CD14-positive monocyte (primary cell): ENCODE measurements around the gene ELF1. TPM values are rescaled to one million over a fixed set of nuclear protein-coding genes. Genes with fewer than 3 reads are reported as not detected.
"Not testable (repeated sequence)": the region's sequence is repeated elsewhere in the genome, so short reads cannot be mapped to it uniquely, and the experiment has no call there.

ENCODE experiments used
- DNase-seq, 3 donors: peaks; one replicate each; pipeline ENCODE4 v3.0.0-alpha.2; 2011 to 2022
- H2AFZ ChIP-seq: 2 replicates; pipeline ENCODE4 v1.6.0; 2012; ENCODE audit warnings: mild to moderate bottlenecking, low read depth, low read length, inconsistent platforms; ENCODE audit not compliant: insufficient read depth, poor library complexity, severe bottlenecking
- H3K27ac ChIP-seq, 2 donors: 1 replicate in 1 of 2; 2 replicates in 1 of 2; pipeline ENCODE4 v1.5.1; 2012 to 2013; ENCODE audit warnings: low read length in 2 of 2, control low read depth in 1 of 2, inconsistent platforms in 1 of 2, low read depth in 1 of 2, mild to moderate bottlenecking in 1 of 2
- H3K27me3 ChIP-seq, 2 donors: one replicate each; pipeline versions ENCODE4 v1.6.0 to v1.6.1; 2011 to 2013; ENCODE audit warnings: low read length in 2 of 2; ENCODE audit not compliant: control insufficient read depth in 2 of 2, insufficient read depth in 2 of 2
- H3K36me3 ChIP-seq, 2 donors: replicated peaks in 1 of 2; 1 replicate in 1 of 2; 2 replicates in 1 of 2; pipeline versions ENCODE4 v1.5.1 to v1.6.1; 2012 to 2013; ENCODE audit warnings: low read length in 2 of 2, control low read depth in 1 of 2, inconsistent platforms in 1 of 2, mild to moderate bottlenecking in 1 of 2; ENCODE audit not compliant: insufficient read depth in 2 of 2, control insufficient read depth in 1 of 2
- H3K4me1 ChIP-seq, 2 donors: 1 replicate in 1 of 2; 2 replicates in 1 of 2; pipeline versions ENCODE4 v1.5.1 to v1.6.1; 2012 to 2013; ENCODE audit warnings: low read length in 2 of 2, control low read depth in 1 of 2, inconsistent platforms in 1 of 2, mild to moderate bottlenecking in 1 of 2, moderate library complexity in 1 of 2; ENCODE audit not compliant: insufficient read depth in 2 of 2, control insufficient read depth in 1 of 2
- H3K4me2 ChIP-seq: replicated peaks from 2 replicates; pipeline ENCODE3; 2012; ENCODE audit warnings: low read length, moderate library complexity, mild to moderate bottlenecking; ENCODE audit not compliant: poor library complexity, severe bottlenecking; ENCODE audit errors: extremely low read depth
- H3K4me3 ChIP-seq, 3 experiments: fragments of 200-600 bp in 1 of 3; sonication (generic) in 1 of 3; replicated peaks in 1 of 3; 1 replicate in 2 of 3; 2 replicates in 1 of 3; pipeline ENCODE4 v1.5.1; 2011 to 2013; ENCODE audit warnings: low read length in 3 of 3, mild to moderate bottlenecking in 3 of 3, control low read depth in 2 of 3, low read depth in 2 of 3, inconsistent platforms in 1 of 3, moderate library complexity in 1 of 3
- H3K79me2 ChIP-seq: 2 replicates; pipeline ENCODE4 v1.6.0; 2012; ENCODE audit warnings: mild to moderate bottlenecking, control low read depth, inconsistent platforms, low read length, moderate library complexity; ENCODE audit not compliant: insufficient read depth
- H3K9ac ChIP-seq: 2 replicates; pipeline ENCODE4 v1.6.0; 2017; ENCODE audit warnings: low read length, mild to moderate bottlenecking; ENCODE audit not compliant: insufficient read depth, poor library complexity, severe bottlenecking
- H3K9me3 ChIP-seq, 2 donors: replicated peaks in 1 of 2; 1 replicate in 1 of 2; 2 replicates in 1 of 2; pipeline versions ENCODE4 v1.5.1 to v1.6.1; 2012 to 2013; ENCODE audit warnings: low read length in 2 of 2, control low read depth in 1 of 2; ENCODE audit not compliant: control insufficient read depth in 1 of 2, insufficient read depth in 1 of 2
- H4K20me1 ChIP-seq: 2 replicates; pipeline ENCODE4 v1.6.0; 2012; ENCODE audit warnings: mild to moderate bottlenecking, low read length, control low read depth, moderate library complexity; ENCODE audit not compliant: insufficient read depth
- H3K27ac Mint-ChIP-seq, 7 donors: one replicate each; pipeline ENCODE4 v1.8.0; 2020; ENCODE audit warnings: mild to moderate bottlenecking in 7 of 7, mixed read lengths in 7 of 7, moderate library complexity in 6 of 7, inconsistent platforms in 2 of 7
- H3K27me3 Mint-ChIP-seq, 3 donors: one replicate each; pipeline ENCODE4 v1.8.0; 2021 to 2022; ENCODE audit warnings: low read depth in 3 of 3, mild to moderate bottlenecking in 3 of 3, mixed read lengths in 3 of 3, moderate library complexity in 3 of 3, inconsistent platforms in 1 of 3
- H3K36me3 Mint-ChIP-seq, 2 donors: one replicate each; pipeline ENCODE4 v1.8.0; 2020; ENCODE audit warnings: mixed read lengths in 2 of 2, inconsistent platforms in 1 of 2, mild to moderate bottlenecking in 1 of 2
- H3K4me1 Mint-ChIP-seq: one replicate; pipeline ENCODE4 v1.8.0; 2020; ENCODE audit warnings: mild to moderate bottlenecking, mixed read lengths
- H3K4me3 Mint-ChIP-seq, 2 donors: one replicate each; pipeline ENCODE4 v1.8.0; 2020; ENCODE audit warnings: mild to moderate bottlenecking in 2 of 2, mixed read lengths in 2 of 2, moderate library complexity in 1 of 2
- H3K9me3 Mint-ChIP-seq, 7 donors: one replicate each; pipeline ENCODE4 v1.8.0; 2020 to 2022; ENCODE audit warnings: mixed read lengths in 7 of 7, mild to moderate bottlenecking in 6 of 7, moderate library complexity in 6 of 7, inconsistent platforms in 2 of 7
- CTCF ChIP-seq: fragments of 200-600 bp; IDR thresholded peaks from one replicate; pipeline ENCODE4 v1.8.0; 2022; ENCODE audit warnings: antibody characterized with exemption, mild to moderate bottlenecking
- WGBS: methylation state at CpG from one replicate; pipeline ENCODE4 v1.1.5; 2013; ENCODE audit warnings: missing lambda C conversion rate; ENCODE audit not compliant: insufficient coverage; 5-methylcytosine and 5-hydroxymethylcytosine counted together
- intact Hi-C, 2 donors: fragments of 100-400 bp; cut with micrococcal nuclease; formaldehyde crosslinking; loops; one replicate each; pipeline versions ENCODE4 v1.15.0 to v1.15.1; 2023
- polyA plus RNA-seq, 3 donors: library from polyadenylated mRNA; depleted of rRNA in 1 of 3; unstranded in 2 of 3; stranded (reverse) in 1 of 3; fragments of 300-500 nt in 2 of 3; fragments of >200 nt in 1 of 3; fragmentation: Illumina TruSeq in 2 of 3; gene quantifications; 1 replicate in 2 of 3; 2 replicates in 1 of 3; pipeline ENCODE4 v1.2.3, GENCODE V29; 2012 to 2021

Gene ELF1
- polyA plus RNA-seq, 3 donors, result 63.1 to 83.3 (median 83.3) TPM

- Mint-ChIP-seq H3K27me3 (no peaks in the 10 kb centered on the region), H3K27ac (peak overlapping the region; percentile 87 to 99 (median 96)), H3K9me3 (no peaks in the 10 kb centered on the region), H3K4me3 (peak overlapping the region; percentile 85 to 92), H3K36me3 (peaks cover 38 to 39% of the 10 kb centered on the region in 2 donors), H3K4me1 (peaks cover 64% of the 10 kb centered on the region)
- no peak for TF ChIP-seq CTCF
- no peaks in the 10 kb centered on the region for H3K27me3 ChIP-seq
- peak overlapping the region; percentile 70 for H3K9ac ChIP-seq
- peaks cover 61% of the 10 kb centered on the region for H4K20me1 ChIP-seq
- H2AFZ ChIP-seq, result no peak overlapping the region
- DNase-seq, result no peak
- no peaks in the 10 kb centered on the region for H3K9me3 ChIP-seq
- peak overlapping the region; percentile 93 for H3K4me2 ChIP-seq
- H3K36me3 ChIP-seq, result peaks cover 6 to 17% of the 10 kb centered on the region in 2 donors
- peaks cover 64 to 89% of the 10 kb centered on the region in 2 donors for H3K4me1 ChIP-seq
- H3K27ac ChIP-seq, result peak overlapping the region in 1 of 2 donors; percentile 91
- intact Hi-C loops, result loop anchor here (2.0 to 5.0 kb wide), 3 partner anchors 14 to 82 kb away; partner anchors contain the start of genes ELF1 (in 2 of the 2) and WBP4 (in 1 of the 2)
- peaks cover 100% of the 10 kb centered on the region for H3K79me2 ChIP-seq
- H3K4me3 ChIP-seq, result peak overlapping the region; percentile 56 to 99 (median 92)
Measured at GRCh38 chr13:40980461-40980860, 38.7 kb downstream of the ELF1 start.

- Histone ChIP-seq H3K27ac (peak overlapping the region in 1 of 2 donors; percentile 91), H3K27me3 (no peaks in the 10 kb centered on the region), H3K4me3 (peak overlapping the region; percentile 56 to 99 (median 92)), H3K9ac (no peak overlapping the region), H3K79me2 (peaks cover 100% of the 10 kb centered on the region), H3K4me1 (peaks cover 64 to 90% of the 10 kb centered on the region in 2 donors), H3K9me3 (no peaks in the 10 kb centered on the region), H4K20me1 (peaks cover 73% of the 10 kb centered on the region), H2AFZ (no peak overlapping the region), H3K4me2 (peak overlapping the region; percentile 93), H3K36me3 (peaks cover 6 to 17% of the 10 kb centered on the region in 2 donors)
- 68% methylated on average over 2 of the region's 3 CpGs for WGBS
- H3K9me3 Mint-ChIP-seq, result no peaks in the 10 kb centered on the region
- peak overlapping the region; percentile 85 to 92 for H3K4me3 Mint-ChIP-seq
- no peak for TF ChIP-seq CTCF
- intact Hi-C loops, result no loop called here
- H3K27me3 Mint-ChIP-seq, result no peaks in the 10 kb centered on the region
- DNase-seq, result no peak
- peak overlapping the region in 6 of 7 donors; percentile 40 to 96 (median 72) for H3K27ac Mint-ChIP-seq
- peaks cover 67% of the 10 kb centered on the region for H3K4me1 Mint-ChIP-seq
- H3K36me3 Mint-ChIP-seq, result peaks cover 38 to 39% of the 10 kb centered on the region in 2 donors
Measured at GRCh38 chr13:40979232-40979631, 39.9 kb downstream of the ELF1 start.

DNA sequence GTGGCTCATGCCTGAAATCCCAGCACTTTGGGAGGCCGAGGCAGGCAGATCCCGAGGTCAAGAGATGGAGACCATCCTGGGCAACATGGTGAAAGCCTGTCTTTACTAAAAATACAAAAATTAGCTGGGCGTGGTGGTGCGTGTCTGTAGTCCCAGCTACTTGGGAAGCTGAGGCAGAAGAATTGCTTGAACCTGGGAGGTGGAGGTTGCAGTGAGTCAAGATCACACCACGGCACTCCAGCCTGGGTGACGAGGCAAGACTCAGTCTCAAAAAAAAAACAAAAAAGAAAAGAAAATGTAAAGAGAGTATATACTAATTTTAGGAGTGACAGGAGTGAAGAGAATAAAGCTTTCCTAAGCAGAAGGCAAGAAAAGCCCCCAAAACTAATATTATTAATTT, 41.0 kb downstream of the ELF1 start:
- peaks cover 100% of the 10 kb centered on the region for H3K79me2 ChIP-seq
- H3K9me3 Mint-ChIP-seq, H3K9me3 ChIP-seq, DNase-seq, H3K9ac ChIP-seq, H3K27me3 Mint-ChIP-seq, H3K27me3 ChIP-seq, intact Hi-C loops, H2AFZ ChIP-seq: not testable (repeated sequence)
- peak overlapping the region in 1 of 3 experiments; percentile 44 for H3K4me3 ChIP-seq
- peak overlapping the region; percentile 93 for H3K4me2 ChIP-seq
- peak overlapping the region; percentile 46 to 93 (median 88) for H3K27ac Mint-ChIP-seq
- H3K36me3 ChIP-seq, result peaks cover 6 to 17% of the 10 kb centered on the region in 2 donors
- peaks cover 60 to 90% of the 10 kb centered on the region in 2 donors for H3K4me1 ChIP-seq
- 100% methylated on average over 1 of the region's 6 CpGs for WGBS
- H3K36me3 Mint-ChIP-seq, result peaks cover 39 to 41% of the 10 kb centered on the region in 2 donors
- peaks cover 66% of the 10 kb centered on the region for H3K4me1 Mint-ChIP-seq
- H3K27ac ChIP-seq, result peak overlapping the region; percentile 11 to 60
- H3K4me3 Mint-ChIP-seq, result peak overlapping the region; percentile 78 to 82
- H4K20me1 ChIP-seq, result peaks cover 84% of the 10 kb centered on the region
